Activated CD8-positive, alpha-beta memory T cell treated with anti-CD3 and anti-CD28 coated beads for 1 hour (primary cell): ENCODE data around the gene MRPL37.

Source experiments
- DNase-seq, 2 donors: peaks; one replicate each; pipeline ENCODE4 v3.0.0-alpha.2; 2020; ENCODE audit warnings: low read depth in 1 of 2; ENCODE audit errors: extremely low read depth in 1 of 2

Gene MRPL37

DNA sequence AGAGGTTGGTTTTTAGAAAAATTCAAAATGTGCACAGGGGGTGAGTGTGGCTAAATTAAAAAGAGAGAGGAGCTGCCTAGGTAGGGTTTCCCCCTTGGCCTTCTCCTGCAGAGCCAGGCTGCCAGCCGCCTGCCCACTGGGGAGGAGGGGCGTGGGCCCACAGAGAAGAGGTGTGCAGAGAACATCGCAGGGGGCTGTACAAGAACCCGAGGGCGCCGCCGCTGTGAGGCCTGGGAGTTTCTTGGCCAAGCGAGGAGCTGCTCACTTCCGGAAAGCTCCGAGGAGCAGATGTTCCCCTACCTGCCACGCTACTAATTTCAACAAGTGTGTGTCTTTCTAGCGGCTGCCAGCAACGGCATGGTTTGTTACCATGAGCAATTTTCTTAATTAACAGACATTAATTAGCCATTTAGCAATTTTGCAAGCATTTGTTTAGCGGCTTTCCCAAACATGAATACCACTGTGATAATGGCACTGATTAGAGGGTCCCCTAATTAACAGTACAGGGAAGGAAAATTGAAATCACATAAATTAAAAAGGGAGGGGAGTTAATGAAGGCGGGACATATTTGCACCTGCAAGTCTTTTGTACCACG lies 59.7 kb downstream of the MRPL37 start:
- no peak for DNase-seq

DNA sequence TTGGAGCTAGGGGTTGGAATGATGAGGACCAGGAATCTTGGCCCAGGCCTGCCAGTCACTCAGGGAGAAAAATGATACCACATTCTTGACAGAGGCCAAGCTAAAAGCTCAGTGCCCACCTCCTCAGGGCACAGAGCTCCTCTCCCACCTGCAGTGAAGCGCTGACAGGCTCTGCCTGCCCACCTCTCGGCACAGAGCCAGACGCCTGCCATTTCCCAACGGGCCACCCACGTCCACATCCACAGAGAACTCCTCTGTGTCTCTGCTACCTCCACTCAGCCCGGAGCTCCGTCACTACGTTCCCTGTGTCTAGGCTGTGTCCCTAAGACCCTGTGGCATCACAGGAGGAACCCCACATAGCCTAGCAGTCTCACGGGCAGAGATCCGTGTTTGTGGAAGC lies 60.8 kb downstream of the MRPL37 start:
- no peak for DNase-seq

DNA sequence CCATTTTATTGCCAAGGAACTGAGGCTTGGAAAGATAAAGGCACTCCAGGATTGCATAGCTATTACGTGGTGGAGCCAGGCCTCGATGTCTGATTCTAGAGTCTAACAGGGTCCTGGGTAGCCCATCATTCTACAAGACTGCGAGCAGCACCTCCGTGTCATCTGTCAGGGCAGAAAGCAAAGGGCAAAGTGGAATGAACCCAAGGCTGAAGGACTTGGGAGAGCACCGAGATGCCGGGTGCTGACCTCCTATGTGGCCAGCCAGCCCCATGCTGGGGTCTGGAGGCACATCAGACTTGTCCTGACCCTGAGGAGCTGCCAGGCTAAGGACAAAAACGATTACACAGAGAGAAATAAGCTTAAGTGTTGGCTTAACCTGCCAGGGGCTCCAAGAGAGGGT lies 62.3 kb downstream of the MRPL37 start:
- no peak for DNase-seq

DNA sequence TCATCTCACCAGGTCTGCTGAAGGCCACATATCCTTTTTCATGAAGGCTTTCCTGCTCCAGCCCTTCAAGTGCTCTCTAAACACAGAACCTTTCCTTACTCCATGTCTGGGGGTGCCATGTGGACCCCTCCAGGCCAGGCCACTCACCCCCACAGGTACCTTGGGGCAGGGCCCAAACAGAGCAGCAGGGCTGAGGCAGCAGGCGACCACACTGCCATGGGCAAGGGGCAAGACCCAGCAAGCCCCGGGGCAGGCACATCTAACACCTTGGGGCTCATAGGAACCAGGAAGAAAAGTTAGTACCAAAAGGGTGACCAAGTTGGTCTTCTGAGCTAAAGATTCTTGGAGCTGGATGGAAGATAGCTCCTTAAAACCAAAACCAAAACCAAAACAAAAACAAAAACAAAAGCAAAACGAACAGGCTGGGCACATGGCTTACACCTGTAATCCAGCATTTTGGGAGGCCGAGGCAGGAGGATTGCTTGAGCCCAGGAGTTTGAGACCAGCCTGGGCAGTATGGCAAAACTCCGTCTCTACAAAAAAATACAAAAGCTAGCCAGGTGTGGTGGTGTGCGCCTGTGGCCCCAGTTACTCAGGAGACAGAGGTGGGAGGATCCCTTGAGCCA lies 63.7 kb downstream of the MRPL37 start:
- DNase-seq: no peak

DNA sequence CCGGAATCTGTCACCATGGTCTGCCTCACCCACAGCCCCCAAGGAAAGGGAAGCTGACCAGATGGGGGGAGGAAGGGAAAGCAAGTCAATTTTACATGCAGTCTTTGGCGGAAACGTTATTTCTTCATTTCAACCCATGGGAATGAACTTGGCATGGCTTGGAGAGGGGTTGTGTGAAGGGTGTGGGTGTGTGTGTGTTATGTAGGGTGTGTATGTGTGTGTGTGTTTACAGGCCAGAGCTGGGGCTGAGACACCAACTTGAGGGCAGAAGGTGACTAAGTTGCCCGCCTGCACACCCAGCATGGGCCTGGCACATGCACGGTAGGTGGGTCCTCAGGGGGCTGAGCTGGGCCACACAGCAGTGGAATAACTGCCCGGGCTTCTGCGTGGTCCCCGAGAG lies 65.2 kb downstream of the MRPL37 start:
- no peak for DNase-seq

DNA sequence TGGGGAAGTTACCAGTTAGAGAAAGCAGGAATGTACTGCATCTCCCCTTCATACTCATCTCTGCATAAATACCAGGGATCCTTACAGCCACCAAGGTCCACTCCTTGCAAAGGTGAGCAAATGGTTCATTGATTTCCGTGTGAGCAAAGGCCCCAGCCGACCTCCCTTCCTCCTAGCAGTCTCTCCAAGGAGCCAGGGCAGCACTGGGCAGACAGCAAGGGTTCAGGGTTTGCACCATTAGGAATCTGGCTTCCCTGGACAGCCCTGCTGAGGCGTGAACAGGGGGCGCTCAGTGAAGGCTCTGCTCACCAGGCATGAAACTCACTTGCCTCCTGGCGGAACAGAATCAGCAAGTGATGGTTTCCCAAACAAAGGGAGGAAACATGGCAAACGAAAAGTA lies 65.7 kb downstream of the MRPL37 start:
- no peak for DNase-seq

DNA sequence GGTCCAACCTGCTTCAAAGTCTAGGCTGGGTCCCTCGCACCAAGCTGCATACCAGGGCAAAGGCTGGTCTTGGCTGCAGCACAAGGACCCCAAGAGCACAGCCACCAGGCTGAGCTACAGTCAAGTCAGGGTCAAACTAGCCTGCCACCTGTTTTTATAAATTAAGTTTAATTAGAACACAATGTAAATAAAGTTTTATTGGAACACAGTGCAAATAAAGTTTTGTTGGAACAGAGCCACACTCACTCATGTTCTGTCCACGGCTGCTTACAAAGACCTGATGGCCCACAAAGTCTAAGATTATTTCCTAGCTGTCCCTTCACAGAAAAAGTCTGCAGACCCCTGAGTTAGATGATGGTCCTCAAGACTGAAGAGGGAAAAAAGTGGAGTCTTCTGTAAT lies 66.2 kb downstream of the MRPL37 start:
- no peak for DNase-seq

DNA sequence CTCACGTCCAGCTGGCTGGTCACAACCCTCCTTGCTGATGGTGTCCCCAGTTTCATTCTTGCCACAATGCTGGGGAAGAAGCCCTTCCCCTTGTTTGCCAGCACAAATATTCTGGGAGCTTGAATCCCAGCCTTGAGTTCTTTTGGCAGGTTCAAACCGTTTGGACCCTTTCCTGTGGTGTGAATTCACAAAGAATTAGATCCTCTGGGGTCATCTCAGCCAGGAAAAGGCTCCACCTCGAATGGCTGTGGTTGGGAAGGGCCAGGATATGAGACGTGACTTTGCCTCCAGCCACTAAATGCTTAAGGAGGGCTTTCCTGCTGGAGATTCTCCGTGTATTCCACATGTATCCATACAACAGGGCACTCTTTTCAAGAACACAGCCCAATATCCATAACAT lies 66.9 kb downstream of the MRPL37 start:
- no peak for DNase-seq
